Urinary bladder (tissue), 4 donors: Measurements from ENCODE around the gene MAP3K21. TPM values are rescaled to one million over a fixed set of nuclear protein-coding genes. Genes with fewer than 3 reads are reported as not detected.

Source experiments
- DNase-seq: peaks from one replicate; pipeline ENCODE4 v3.0.0-alpha.2; 2015; ENCODE audit errors: extremely low spot score
- H3K27ac ChIP-seq: one replicate; pipeline ENCODE4 v1.5.1; 2013; ENCODE audit warnings: low read depth, mild to moderate bottlenecking, moderate library complexity
- H3K36me3 ChIP-seq: one replicate; pipeline ENCODE4 v1.6.1; 2013; ENCODE audit warnings: mild to moderate bottlenecking, moderate library complexity; ENCODE audit not compliant: insufficient read depth
- H3K4me1 ChIP-seq: one replicate; pipeline ENCODE4 v1.6.1; 2013; ENCODE audit warnings: mild to moderate bottlenecking, moderate library complexity; ENCODE audit not compliant: insufficient read depth
- H3K4me3 ChIP-seq: one replicate; pipeline ENCODE4 v1.5.1; 2013; ENCODE audit warnings: low read depth, low read length
- WGBS: extraction: QIAGEN DNeasy Blood & Tissue Kit; methylation state at CpG from one replicate; pipeline ENCODE4 v1.1.7; 2013; 5-methylcytosine and 5-hydroxymethylcytosine counted together
- polyA plus RNA-seq: library from polyadenylated mRNA; stranded (reverse); fragments of 200-250 nt; gene quantifications from one replicate; pipeline ENCODE4 v1.2.3, GENCODE V29; 2013
- total RNA-seq: library from RNA; depleted of rRNA; stranded (reverse); fragments of >200 nt; gene quantifications from one replicate; pipeline ENCODE4 v1.2.3, GENCODE V29; 2014
- donor health status: healthy with polysubstance abuse.
- donor health status: healthy.

MAP3K21 gene
- total and polyA plus RNA-seq, 2 donors: 0.44 to 2.6 TPM

DNA sequence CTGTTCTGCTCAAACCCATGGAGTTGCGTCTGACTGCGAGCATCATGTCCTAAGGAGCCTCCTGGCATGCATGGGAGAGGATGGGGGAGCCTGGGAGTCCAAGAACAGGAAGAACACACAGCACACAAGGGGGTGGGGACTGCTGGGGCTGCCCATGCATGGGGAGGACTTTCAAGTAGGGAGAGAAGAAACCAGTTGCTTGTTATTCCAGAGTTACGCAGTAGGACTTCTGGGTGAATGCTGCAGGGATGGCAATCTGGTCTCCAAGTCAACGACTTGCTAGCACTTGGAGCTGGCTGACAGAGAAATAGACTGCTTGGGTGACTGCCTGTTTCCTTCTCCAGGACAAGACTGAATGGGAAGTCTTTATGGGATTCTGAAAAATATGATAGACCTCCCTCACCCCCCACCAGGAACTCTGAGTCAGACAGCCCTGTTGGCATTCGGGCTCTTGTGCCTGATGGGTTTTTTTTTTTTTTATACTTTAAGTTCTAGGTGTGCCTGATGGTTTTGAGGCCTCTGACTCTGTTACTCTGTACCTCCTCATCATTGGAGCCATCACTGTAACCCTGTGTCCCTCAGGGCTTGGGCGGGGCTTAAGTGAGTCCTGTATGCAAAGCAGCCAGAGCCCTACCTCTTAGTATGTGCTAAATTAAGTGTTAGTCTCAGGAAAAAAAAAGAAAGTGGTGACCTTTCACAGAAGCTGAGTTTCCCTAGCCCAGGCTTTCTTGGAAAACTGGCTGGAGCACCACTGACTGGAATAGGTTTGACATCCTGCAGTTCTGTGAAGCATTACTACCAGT, 30.3 kb downstream of the MAP3K21 start:
- DNase-seq: no peak
- H3K4me3 ChIP-seq: no peak overlapping the region
- H3K4me1 ChIP-seq: no peaks in the 10 kb centered on the region
- no peaks in the 10 kb centered on the region for H3K36me3 ChIP-seq
- H3K27ac ChIP-seq: no peak overlapping the region
- whole genome bisulfite sequencing: 91% methylated on average over 6 of the region's 6 CpGs

- H3K36me3 ChIP-seq: no peaks in the 10 kb centered on the region
- no peaks in the 10 kb centered on the region for H3K4me1 ChIP-seq
- 82% methylated on average over 5 of the region's 5 CpGs for WGBS
- H3K4me3 ChIP-seq: no peak overlapping the region
- DNase-seq: no peak
- H3K27ac ChIP-seq: no peak overlapping the region
These were observed 31.9 kb downstream of the MAP3K21 start for GRCh38 chr1:233359431-233359830.

- no peak for DNase-seq
- H3K36me3 ChIP-seq: no peaks in the 10 kb centered on the region
- 96% methylated on average over 2 of the region's 2 CpGs for WGBS
- no peaks in the 10 kb centered on the region for H3K4me1 ChIP-seq
- no peak overlapping the region for H3K27ac ChIP-seq
- H3K4me3 ChIP-seq: no peak overlapping the region
These were observed 32.4 kb downstream of the MAP3K21 start for GRCh38 chr1:233359905-233360304.

- no peak for DNase-seq
- Histone ChIP-seq H3K4me3 (no peak overlapping the region), H3K36me3 (no peaks in the 10 kb centered on the region), H3K27ac (no peak overlapping the region), H3K4me1 (no peaks in the 10 kb centered on the region)
- WGBS: 57% methylated on average over 6 of the region's 6 CpGs
These were observed 33.1 kb downstream of the MAP3K21 start for GRCh38 chr1:233360525-233361102.

DNA sequence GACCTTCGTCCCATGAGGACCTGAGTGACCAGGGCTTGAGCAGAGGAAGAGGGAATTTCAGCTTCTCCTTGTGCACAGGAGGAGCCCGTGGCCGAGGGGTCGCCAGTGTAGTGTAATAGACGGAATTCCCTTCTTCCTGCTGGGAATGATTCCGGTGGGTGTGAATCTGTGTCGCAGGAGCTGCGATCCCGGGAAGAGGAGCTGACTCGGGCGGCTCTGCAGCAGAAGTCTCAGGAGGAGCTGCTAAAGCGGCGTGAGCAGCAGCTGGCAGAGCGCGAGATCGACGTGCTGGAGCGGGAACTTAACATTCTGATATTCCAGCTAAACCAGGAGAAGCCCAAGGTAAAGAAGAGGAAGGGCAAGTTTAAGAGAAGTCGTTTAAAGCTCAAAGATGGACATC, 34.4 kb downstream of the MAP3K21 start:
- Histone ChIP-seq H3K27ac (no peak overlapping the region), H3K36me3 (no peaks in the 10 kb centered on the region), H3K4me1 (no peaks in the 10 kb centered on the region), H3K4me3 (no peak overlapping the region)
- 56% methylated on average over 19 of the region's 19 CpGs for WGBS
- no peak for DNase-seq

DNA sequence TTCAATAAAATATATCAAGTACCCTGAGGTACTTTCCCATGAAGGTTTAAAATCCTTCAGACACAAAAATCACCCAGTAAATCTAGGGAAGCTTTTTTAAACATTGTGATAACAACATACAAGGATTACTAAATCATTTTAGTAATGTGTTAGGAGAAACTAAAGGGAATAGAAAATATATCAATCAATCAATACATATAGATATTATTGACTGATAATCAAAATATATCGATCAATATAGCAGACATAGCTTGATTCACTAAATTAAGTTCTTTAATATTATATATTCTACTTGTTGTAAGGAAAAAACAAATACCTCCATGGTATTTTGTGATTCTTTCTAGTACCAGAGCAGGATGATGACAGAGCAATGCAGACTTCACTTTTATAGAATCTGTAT, 35.2 kb downstream of the MAP3K21 start:
- DNase-seq: no peak
- no peaks in the 10 kb centered on the region for H3K4me1 ChIP-seq
- no peak overlapping the region for H3K27ac ChIP-seq
- WGBS: 92% methylated on average over 1 of the region's 1 CpG
- no peaks in the 10 kb centered on the region for H3K36me3 ChIP-seq
- no peak overlapping the region for H3K4me3 ChIP-seq

GRCh38 chr1:233364026-233364425, 36.5 kb downstream of the MAP3K21 start:
- H3K4me3 ChIP-seq: no peak overlapping the region
- no peaks in the 10 kb centered on the region for H3K36me3 ChIP-seq
- H3K4me1 ChIP-seq: no peaks in the 10 kb centered on the region
- DNase-seq: no peak
- no peak overlapping the region for H3K27ac ChIP-seq
- WGBS: 68% methylated on average over 1 of the region's 1 CpG

DNA sequence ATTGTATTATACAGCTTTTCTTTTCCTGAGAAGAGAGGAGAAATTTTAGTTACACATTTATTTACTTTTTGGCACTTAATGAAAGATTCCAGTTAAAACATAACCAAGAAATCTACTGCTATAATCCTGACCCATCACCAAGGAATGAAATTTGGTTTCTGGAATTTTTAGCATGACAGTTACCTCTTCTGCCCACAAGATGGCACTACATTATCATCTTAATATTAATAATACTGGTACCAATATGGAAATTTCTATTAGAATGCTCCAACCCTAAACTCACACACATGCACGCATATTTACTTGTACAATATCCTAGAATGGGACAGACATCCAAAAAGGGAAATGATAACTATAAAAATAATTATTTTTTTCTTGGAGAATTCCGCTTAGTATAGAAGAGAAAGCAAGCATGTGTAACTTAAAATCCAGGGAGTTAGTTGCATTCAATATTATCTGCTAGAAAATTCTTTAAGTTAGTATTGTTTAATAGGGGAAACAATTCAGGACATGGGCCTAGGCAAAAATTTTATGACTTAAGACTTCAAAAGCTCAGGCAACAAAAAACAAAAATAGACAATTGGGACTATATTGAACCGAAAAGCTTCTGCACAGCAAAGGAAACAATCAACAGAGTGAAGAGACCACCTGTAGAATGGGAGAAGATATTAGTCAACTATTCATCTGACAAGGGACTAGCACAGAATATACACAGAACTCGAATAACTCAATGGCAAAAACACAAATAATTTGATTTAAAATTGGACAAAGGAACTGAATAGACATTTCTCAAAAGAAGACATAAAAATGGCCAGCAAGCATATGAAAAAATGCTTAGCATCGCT, 37.4 kb downstream of the MAP3K21 start:
- no peaks in the 10 kb centered on the region for H3K36me3 ChIP-seq
- WGBS: 80% methylated on average over 5 of the region's 5 CpGs
- H3K27ac ChIP-seq: no peak overlapping the region
- no peak overlapping the region for H3K4me3 ChIP-seq
- no peak for DNase-seq
- no peaks in the 10 kb centered on the region for H3K4me1 ChIP-seq

DNA sequence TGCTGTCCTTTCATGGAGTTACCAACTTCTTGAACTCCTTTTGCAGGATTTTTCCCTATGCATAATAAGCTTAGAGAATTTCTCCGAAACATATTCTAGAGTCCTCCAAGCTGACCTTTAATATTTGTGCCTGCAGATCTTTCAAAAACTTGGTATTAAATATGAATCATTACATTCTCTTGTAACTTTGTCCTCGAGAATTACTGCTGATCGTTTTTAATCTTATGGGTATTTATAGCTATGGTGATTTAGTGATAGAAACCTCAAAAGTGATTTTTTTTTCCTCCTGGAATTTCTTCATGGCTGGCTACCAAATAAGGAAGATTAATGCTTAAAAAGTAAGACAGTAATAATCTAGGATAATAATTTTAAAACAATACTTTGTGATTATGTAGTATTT, 39.1 kb downstream of the MAP3K21 start:
- Histone ChIP-seq H3K4me3 (no peak overlapping the region), H3K4me1 (no peaks in the 10 kb centered on the region), H3K36me3 (no peaks in the 10 kb centered on the region), H3K27ac (no peak overlapping the region)
- WGBS: 40% methylated on average over 3 of the region's 3 CpGs
- no peak for DNase-seq

- H3K4me1 ChIP-seq: no peaks in the 10 kb centered on the region
- H3K36me3 ChIP-seq: no peaks in the 10 kb centered on the region
- no peak for DNase-seq
- WGBS: 55% methylated on average over 6 of the region's 6 CpGs
- H3K4me3 ChIP-seq: no peak overlapping the region
- no peak overlapping the region for H3K27ac ChIP-seq
These were observed 39.7 kb downstream of the MAP3K21 start for GRCh38 chr1:233367057-233367803.

DNA sequence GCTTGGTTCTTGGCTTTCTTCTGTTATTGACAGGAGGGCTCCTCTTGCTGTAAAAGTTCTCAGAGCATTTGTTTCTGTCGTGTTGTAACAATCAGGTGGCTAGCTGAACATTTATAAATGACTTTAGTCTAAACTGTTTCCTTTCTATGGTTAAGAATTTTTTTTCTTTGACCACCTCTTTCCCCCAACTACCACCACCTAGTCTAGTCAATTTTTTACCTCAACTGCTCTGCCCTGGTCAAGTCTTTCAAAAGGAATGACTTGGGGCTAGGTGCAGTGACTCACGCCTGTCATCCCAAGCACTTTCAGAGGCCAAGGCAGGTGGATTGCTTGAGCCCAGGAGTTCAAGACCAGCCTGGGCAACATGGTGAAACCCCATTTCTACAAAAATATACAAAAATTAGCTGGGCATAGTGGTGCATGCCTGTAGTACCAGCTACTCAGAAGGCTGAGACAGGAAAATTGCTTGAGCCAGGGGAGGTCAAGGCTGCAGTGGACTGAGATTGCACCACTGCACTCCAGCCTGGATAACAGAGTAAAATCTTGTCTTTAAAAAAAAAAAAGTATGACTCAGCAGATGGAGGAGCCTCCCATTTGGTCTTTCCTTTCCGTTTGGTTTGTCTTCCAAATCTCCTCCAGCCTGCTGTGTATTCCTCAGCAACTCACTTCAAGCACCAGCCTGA, 40.7 kb downstream of the MAP3K21 start:
- H3K36me3 ChIP-seq: no peaks in the 10 kb centered on the region
- WGBS: 62% methylated on average over 3 of the region's 3 CpGs
- no peak overlapping the region for H3K27ac ChIP-seq

DNA sequence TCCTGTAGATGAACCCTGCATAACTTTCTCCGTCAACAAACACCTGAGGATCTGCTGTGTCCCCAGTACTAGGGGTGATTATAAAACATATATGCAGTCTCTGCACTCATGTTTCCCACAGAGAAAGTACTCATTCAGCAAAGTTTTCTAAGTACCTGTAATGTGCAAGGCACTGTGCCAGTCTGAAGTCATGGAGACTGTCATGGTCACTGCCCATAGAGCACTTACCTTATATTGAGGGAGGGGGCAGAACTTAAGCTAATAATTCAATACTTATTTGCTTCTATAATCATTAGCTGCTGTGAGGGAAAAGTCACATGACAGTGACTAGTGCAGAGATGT, 41.2 kb downstream of the MAP3K21 start:
- 91% methylated on average over 1 of the region's 1 CpG for WGBS
- no peak for DNase-seq
- H3K36me3 ChIP-seq: no peaks in the 10 kb centered on the region
- no peaks in the 10 kb centered on the region for H3K4me1 ChIP-seq
- no peak overlapping the region for H3K4me3 ChIP-seq
- no peak overlapping the region for H3K27ac ChIP-seq

More for the DNA sequence above, 40.7 kb downstream of the MAP3K21 start:
- DNase-seq: no peak
- no peak overlapping the region for H3K4me3 ChIP-seq
- no peaks in the 10 kb centered on the region for H3K4me1 ChIP-seq
